HG02759 (cell line): ENCODE data around the gene ECT2L.
A peak's percentile ranks its signal among the peaks of the same experiment; 100 is the strongest.

Source experiments
- ATAC-seq: cut with Tn5 transposase; IDR thresholded peaks from one replicate; pipeline ENCODE4 v1.9.1; 2021; ENCODE audit warnings: mild to moderate bottlenecking, moderate library complexity; ENCODE audit not compliant: unreplicated experiment

Gene ECT2L

GRCh38 chr6:138857775-138858174 is 61.9 kb downstream of the ECT2L start:
- ATAC-seq = no peak

GRCh38 chr6:138862456-138862855 is 66.6 kb downstream of the ECT2L start:
- no peak for ATAC-seq

DNA sequence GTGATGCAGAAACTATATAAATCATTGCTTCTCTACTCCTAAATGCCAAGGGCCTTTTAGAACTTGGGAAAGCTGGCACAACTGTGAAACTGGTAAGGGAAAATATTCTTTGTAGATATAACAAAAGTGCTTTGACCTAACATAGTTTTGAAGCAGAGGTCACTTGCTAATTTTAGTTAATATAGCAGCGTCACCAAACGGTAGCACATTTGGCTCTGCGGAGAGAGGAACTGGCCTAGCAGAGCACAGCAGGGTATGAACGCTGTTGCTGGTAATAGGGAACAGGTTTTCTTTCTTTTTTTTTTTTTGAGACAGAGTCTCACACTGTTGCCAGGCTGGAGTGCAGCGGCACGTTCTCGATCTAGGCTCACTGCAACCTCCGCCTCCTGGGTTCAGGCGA is 67.4 kb downstream of the ECT2L start:
- no peak for ATAC-seq

- ATAC-seq = no peak
Measured at GRCh38 chr6:138864343-138864890, 68.5 kb downstream of the ECT2L start.

DNA sequence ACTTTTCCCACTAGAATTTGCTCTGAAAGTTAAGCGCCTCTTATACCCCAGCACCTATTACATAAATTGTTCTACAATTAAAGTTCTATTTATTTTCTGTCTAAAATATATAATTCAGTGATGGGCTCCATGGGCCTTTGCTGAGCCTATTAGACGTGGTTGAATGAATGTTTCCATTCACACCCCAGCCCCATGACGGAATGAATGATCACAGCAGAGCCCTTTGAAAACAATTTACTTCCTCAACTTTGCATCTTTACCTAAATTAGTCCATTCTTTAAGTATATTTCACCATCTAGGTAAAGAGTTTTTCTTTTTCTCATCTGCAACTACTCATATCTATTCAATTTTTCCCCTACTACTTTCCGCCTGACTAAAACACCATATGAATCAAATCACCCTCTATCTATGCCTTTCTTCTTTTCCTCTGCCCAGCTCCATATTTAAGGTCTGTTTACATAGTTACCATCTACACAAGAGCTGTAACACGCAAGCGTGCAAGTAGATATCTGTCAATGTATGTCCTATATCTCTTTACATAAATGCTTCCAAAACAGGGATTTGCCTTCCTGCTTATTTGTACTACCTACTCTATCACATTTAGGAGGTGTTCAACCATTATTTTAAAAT is 69.7 kb downstream of the ECT2L start:
- no peak for ATAC-seq

DNA sequence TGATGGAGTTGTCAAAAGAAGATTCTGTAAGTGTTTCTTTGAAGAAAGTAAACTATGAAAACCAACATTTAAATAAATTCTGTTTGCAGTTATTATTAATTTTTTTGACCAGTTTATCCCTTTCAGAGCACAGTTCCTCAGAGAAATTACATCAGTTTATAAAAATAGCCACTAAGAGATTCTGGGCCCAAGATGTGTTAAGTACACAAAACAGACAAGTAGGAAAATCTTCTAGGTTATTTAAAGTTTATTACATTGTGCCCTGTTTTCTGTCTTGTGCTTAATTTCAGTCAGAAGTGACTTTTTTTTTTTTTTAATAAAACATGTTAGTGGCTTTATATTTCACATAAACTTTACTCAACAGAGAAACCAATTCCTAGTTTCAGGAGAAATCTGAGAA is 72.3 kb downstream of the ECT2L start:
- ATAC-seq = no peak

DNA sequence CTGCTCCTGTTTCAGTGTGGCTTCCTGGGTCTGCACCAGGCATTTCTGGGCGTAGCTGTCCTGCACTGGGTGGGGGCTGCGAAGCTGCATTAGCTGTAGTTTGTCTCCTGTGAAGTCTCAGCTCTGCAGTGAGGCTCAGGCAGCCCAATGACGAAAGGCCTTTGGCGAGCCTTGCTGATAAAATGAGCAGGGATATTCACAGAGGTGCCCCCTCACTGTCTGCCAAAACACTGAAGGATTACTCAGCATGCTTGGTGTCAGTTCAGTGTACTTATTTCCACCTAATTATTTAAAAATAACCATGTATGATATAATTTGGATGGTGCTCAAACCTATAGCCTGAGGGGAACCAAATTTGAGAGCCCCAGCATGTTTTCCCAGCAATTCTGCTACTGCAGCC is 73.5 kb downstream of the ECT2L start:
- no peak for ATAC-seq

- ATAC-seq = no peak
Measured at GRCh38 chr6:138873191-138873590, 77.3 kb downstream of the ECT2L start.

GRCh38 chr6:138882369-138883017 is 86.6 kb downstream of the ECT2L start:
- peak; percentile 68 for ATAC-seq

DNA sequence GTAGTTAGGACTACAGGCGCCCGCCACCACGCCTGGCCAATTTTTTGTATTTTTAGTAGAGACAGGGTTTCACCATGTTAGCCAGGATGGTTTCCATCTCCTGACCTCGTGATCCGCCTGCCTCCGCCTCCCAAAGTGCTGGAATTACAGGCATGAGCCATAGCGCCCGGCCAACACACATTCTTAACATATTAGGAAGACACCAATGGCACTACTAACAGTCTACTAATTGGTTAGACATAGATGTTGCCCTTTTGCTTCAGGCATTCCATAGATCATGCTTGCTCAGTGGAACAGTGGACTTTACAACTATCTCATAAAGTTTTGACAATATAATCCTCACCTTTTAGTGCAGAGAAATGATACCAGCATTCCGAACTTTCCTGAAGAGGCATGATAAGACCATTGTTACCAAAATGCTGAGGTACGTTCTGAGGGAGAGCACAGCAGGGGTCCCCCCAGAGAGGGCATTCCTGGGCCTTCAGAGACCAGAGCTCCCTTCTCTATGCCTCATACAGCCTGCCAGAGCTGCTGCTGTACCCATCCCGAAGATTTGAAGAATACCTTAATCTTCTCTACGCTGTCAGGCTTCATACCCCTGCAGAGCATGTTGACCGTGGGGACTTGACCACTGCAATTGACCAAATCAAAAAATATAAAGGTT is 89.4 kb downstream of the ECT2L start:
- no peak for ATAC-seq

DNA sequence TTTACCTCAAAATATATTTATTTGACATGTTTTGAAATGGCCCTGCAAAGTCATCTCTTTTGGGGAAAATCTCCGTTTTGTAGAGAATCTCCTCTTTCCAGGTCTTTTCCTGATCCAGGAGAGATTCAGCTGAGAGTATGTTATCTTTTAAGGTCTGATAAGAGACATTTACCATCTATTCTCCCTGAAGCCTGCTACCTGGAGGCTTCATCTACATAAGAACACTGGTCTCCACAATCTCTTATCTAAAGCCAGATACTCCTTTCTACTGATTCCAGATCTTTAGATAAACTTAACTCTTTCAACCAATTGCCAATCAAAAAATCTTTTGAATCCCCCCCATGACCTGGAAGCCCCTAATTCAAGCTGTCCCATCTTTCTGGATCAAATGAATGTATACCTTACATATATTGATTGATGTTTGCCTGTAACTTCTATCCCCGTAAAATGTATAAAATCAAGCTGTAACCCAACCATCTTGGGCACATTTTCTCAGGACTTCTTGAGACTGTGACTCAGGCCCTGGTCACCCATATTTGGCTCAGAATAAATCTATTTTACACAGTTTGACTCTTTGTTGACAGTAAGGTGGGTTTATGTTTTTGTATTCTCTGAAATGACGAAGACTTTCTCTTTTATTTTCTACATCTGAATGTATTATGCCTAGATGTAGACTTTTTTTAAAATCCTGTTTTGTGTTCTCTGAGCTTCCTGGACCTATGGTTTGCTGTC is 95.5 kb downstream of the ECT2L start:
- ATAC-seq = no peak

- ATAC-seq = no peak
Measured at GRCh38 chr6:138896104-138896756, 100.3 kb downstream of the ECT2L start.

DNA sequence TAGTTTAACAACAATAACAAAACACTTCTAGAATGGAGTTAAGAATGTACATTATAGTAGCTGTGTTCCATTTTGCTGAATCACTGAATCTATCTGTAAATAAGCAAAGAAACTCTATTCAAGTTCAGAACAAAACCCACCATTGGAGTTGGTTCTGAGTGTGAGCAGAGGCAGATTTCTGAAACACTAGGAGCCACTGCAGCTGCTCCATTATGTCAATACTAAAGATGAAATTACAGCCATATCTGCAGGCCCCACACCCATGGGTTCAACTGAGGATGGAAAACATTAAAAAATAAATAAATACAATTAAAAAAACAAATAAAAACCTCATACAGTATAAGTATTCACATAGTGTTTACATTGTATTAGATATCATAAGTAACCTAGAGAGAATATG is 101.1 kb downstream of the ECT2L start:
- ATAC-seq = no peak

DNA sequence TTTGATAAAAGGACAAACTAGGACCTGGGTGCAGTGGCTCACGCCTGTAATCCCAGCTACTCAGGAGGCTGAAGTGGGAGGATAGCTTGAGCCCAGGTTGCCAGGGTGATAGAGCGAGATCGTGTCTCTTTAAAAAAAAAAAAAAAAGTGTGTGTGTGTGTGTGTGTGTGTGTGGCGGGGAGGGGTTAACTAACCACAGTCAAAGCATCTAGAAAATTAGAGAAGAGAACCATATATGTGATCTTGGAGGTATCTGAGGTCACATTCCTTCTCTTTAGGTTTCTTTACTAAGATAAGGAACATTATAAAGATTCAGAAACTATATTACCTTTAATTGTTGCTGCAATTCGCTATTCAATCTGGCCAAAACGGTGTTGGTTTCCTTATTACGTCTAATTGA is 111.3 kb downstream of the ECT2L start:
- no peak for ATAC-seq

DNA sequence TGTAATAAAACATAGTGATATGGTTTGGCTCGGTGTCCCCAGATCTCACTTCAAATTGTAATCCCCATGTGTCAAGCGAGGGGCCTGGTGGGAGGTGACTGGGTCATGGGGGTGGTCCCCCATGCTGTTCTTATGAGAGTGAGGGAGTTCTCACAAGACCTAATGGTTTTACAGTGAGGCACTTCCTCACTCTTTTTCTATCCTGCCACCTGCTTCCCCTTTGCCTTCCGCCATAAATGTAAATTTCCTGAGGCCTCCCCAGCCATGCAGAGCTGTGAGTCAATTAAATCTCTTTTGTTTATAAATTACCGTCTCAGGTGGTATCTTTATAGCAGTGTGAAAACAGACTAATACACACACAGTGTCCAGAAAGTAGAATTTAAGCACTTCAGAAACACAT is 113.6 kb downstream of the ECT2L start:
- no peak for ATAC-seq

GRCh38 chr6:138909975-138910374 is 114.1 kb downstream of the ECT2L start:
- no peak for ATAC-seq

GRCh38 chr6:138912308-138912707 is 116.4 kb downstream of the ECT2L start:
- ATAC-seq = peak; percentile 55

- ATAC-seq = no peak
Measured at GRCh38 chr6:138914701-138915100, 118.8 kb downstream of the ECT2L start.

- no peak for ATAC-seq
Measured at GRCh38 chr6:138920906-138921305, 125.0 kb downstream of the ECT2L start.

DNA sequence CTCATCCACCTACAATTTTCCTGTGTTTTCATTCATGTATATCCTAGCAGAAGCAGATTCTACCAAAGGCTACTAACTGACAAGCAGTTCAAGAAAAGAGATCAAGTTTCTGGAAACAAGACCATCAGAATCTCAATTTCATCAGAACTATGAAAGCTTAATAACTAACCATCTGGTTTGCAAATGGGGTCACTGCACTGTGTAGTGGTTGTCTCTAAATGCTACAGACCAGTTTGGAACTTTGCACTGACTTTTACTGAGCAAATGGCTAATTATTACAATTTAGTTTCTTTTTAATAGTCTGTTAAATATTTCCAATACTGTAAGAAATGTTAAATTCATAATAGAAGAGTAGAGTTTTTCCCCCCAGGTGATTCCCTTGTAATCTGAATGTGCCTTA is 127.7 kb downstream of the ECT2L start:
- ATAC-seq = no peak

DNA sequence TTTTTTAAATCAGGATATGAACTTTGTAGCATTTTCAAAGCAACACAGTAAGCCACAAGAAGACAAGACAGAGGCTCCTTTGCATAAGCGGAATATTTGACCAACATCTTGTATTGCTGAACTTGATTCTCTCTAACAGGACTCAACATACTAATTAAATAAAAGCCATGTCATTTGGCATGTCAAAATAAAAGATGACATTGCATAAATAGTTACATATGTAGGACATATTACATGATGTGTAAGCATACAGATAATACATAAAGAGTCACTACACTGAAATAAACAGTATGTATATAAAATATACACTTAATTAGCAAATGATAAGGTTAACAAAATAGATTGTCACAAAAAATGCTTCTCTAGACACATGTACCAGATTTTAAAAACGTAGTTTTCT is 129.9 kb downstream of the ECT2L start:
- no peak for ATAC-seq
